GM18861 (cell line): Measurements from ENCODE around the gene TMIGD2.

Experiments used
- ATAC-seq: cut with Tn5 transposase; IDR thresholded peaks from one replicate; pipeline ENCODE4 v1.9.1; 2021; ENCODE audit not compliant: unreplicated experiment

The TMIGD2 gene

GRCh38 chr19:4326837-4327251 is 24.7 kb upstream of the TMIGD2 start:
- no peak for ATAC-seq

GRCh38 chr19:4326215-4326836 is 24.1 kb upstream of the TMIGD2 start:
- ATAC-seq: no peak

- no peak for ATAC-seq
Measured at GRCh38 chr19:4324228-4324627, 22.0 kb upstream of the TMIGD2 start.

- no peak for ATAC-seq
Measured at GRCh38 chr19:4323692-4324091, 21.5 kb upstream of the TMIGD2 start.

- ATAC-seq: no peak
Measured at GRCh38 chr19:4322942-4323665, 20.9 kb upstream of the TMIGD2 start.

- ATAC-seq: no peak
Measured at GRCh38 chr19:4320419-4320818, 18.2 kb upstream of the TMIGD2 start.

- ATAC-seq: no peak
Measured at GRCh38 chr19:4319067-4319718, 17.0 kb upstream of the TMIGD2 start.

GRCh38 chr19:4318460-4318859 is 16.3 kb upstream of the TMIGD2 start:
- ATAC-seq: no peak

- no peak for ATAC-seq
Measured at GRCh38 chr19:4316956-4317355, 14.8 kb upstream of the TMIGD2 start.

- no peak for ATAC-seq
Measured at GRCh38 chr19:4313847-4314490, 11.8 kb upstream of the TMIGD2 start.

- ATAC-seq: no peak
Measured at GRCh38 chr19:4310247-4311121, 8.3 kb upstream of the TMIGD2 start.

GRCh38 chr19:4305659-4306058 is 3.5 kb upstream of the TMIGD2 start:
- no peak for ATAC-seq

GRCh38 chr19:4305257-4305612 is 3.0 kb upstream of the TMIGD2 start:
- ATAC-seq: no peak

- ATAC-seq: no peak
Measured at GRCh38 chr19:4304538-4305256, 2.5 kb upstream of the TMIGD2 start, which contains the start of gene FSD1. Gene FSD1 (plus strand): TSS chr19:4304598. CDS start chr19:4304747, 149 bp downstream.

- no peak for ATAC-seq
Measured at GRCh38 chr19:4303819-4304537, 1.8 kb upstream of the TMIGD2 start.

- no peak for ATAC-seq
Measured at GRCh38 chr19:4301590-4302242, 473 bp downstream of the TMIGD2 start.

GRCh38 chr19:4300589-4300988 is 1.6 kb downstream of the TMIGD2 start:
- no peak for ATAC-seq

GRCh38 chr19:4298810-4299550 is 3.2 kb downstream of the TMIGD2 start:
- ATAC-seq: no peak
